ENCODE results near the gene SPATS2L. TPM values are rescaled to one million over a fixed set of nuclear protein-coding genes. Genes with fewer than 3 reads are reported as not detected.
"Not testable (repeated sequence)": the region's sequence is repeated elsewhere in the genome, so short reads cannot be mapped to it uniquely, and the experiment has no call there.

Gene SPATS2L
- total RNA-seq, 1 donor from 2014 or later = 36.6 TPM

- H3K36me3 ChIP-seq = no peaks in the 10 kb centered on the region
- DNase-seq (ENCODE audit: low spot score in 2 of 2) = no peak
- no peak overlapping the region for H3K4me3 ChIP-seq
- no peaks in the 10 kb centered on the region for H3K9me3 ChIP-seq
- TF ChIP-seq CTCF (IDR thresholded peaks at IDR 0.05) = no peak
- H3K27ac ChIP-seq = peak overlapping the region in 1 of 2 donors; percentile 22
- peaks cover 4 to 22% of the 10 kb centered on the region in 2 donors for H3K4me1 ChIP-seq
- H3K27me3 ChIP-seq = no peaks in the 10 kb centered on the region
- intact Hi-C loops (cut with DNase I) = no loop called here
Observed at GRCh38 chr2:200338692-200339091, 32.2 kb downstream of the SPATS2L start.

GRCh38 chr2:200340508-200341224 lies 34.2 kb downstream of the SPATS2L start:
- no peak for TF ChIP-seq CTCF (IDR thresholded peaks at IDR 0.05)
- DNase-seq (ENCODE audit: low spot score in 2 of 2) = no peak
- no peaks in the 10 kb centered on the region for H3K9me3 ChIP-seq
- no peaks in the 10 kb centered on the region for H3K27me3 ChIP-seq
- no peaks in the 10 kb centered on the region for H3K36me3 ChIP-seq
- intact Hi-C loops (cut with DNase I) = no loop called here
- peak overlapping the region in 1 of 2 donors; percentile 5 for H3K27ac ChIP-seq
- H3K4me3 ChIP-seq = no peak overlapping the region
- peaks cover 4 to 22% of the 10 kb centered on the region in 2 donors for H3K4me1 ChIP-seq

- no peak overlapping the region for H3K4me3 ChIP-seq
- DNase-seq (ENCODE audit: low spot score in 2 of 2) = no peak
- intact Hi-C loops (cut with DNase I) = no loop called here
- peaks cover 4 to 21% of the 10 kb centered on the region in 2 donors for H3K4me1 ChIP-seq
- TF ChIP-seq CTCF (IDR thresholded peaks at IDR 0.05) = no peak
- H3K9me3 ChIP-seq = no peaks in the 10 kb centered on the region
- no peaks in the 10 kb centered on the region for H3K27me3 ChIP-seq
- H3K36me3 ChIP-seq = no peaks in the 10 kb centered on the region
- H3K27ac ChIP-seq = no peak overlapping the region
Observed at GRCh38 chr2:200341376-200341775, 34.9 kb downstream of the SPATS2L start.

GRCh38 chr2:200342235-200342634 lies 35.7 kb downstream of the SPATS2L start:
- Histone ChIP-seq H3K4me3 (no peak overlapping the region), H3K9me3 (no peaks in the 10 kb centered on the region), H3K36me3 (no peaks in the 10 kb centered on the region), H3K27me3 (no peaks in the 10 kb centered on the region), H3K4me1 (peaks cover 4 to 17% of the 10 kb centered on the region in 2 donors), H3K27ac (no peak overlapping the region)
- no peak for TF ChIP-seq CTCF (IDR thresholded peaks at IDR 0.05)
- intact Hi-C loops (cut with DNase I) = no loop called here
- DNase-seq (ENCODE audit: low spot score in 2 of 2) = no peak

GRCh38 chr2:200342654-200343053 lies 36.2 kb downstream of the SPATS2L start:
- H3K4me1 ChIP-seq = peaks cover 4 to 17% of the 10 kb centered on the region in 2 donors
- no peak overlapping the region for H3K27ac ChIP-seq
- no peaks in the 10 kb centered on the region for H3K9me3 ChIP-seq
- H3K27me3 ChIP-seq = no peaks in the 10 kb centered on the region
- H3K4me3 ChIP-seq = no peak overlapping the region
- H3K36me3 ChIP-seq = no peaks in the 10 kb centered on the region
- no peak for DNase-seq (ENCODE audit: low spot score in 2 of 2)
- intact Hi-C loops (cut with DNase I) = no loop called here
- no peak for TF ChIP-seq CTCF (IDR thresholded peaks at IDR 0.05)

GRCh38 chr2:200344202-200344601 lies 37.7 kb downstream of the SPATS2L start:
- DNase-seq (ENCODE audit: low spot score in 2 of 2); intact Hi-C loops (cut with DNase I); H3K4me3 ChIP-seq; H3K36me3 ChIP-seq; H3K27ac ChIP-seq; H3K27me3 ChIP-seq; H3K9me3 ChIP-seq: not testable (repeated sequence)
- peaks cover 0 to 13% of the 10 kb centered on the region in 2 donors for H3K4me1 ChIP-seq
